Activated CD4-positive, alpha-beta T cell treated with anti-CD3 and anti-CD28 coated beads for 36 hours (primary cell): ENCODE results near the gene STARD3. TPM values are rescaled to one million over a fixed set of nuclear protein-coding genes. Genes with fewer than 3 reads are reported as not detected.

Source experiments
- ATAC-seq: fragments of 200-7000 bp; cut with Tn5 transposase; one replicate; pipeline ENCODE4 v1.10.0; 2021; ENCODE audit warnings: mild to moderate bottlenecking, moderate library complexity
- CTCF ChIA-PET: fragments of 350-600 bp; sonication (Branson Sonifier 250); formaldehyde crosslinking; loops from one replicate; lab custom pipeline; 2021; ENCODE audit warnings: antibody characterized with exemption; lab: Charles Lee
- POLR2A ChIA-PET: fragments of 350-600 bp; sonication (Branson Sonifier 250); formaldehyde crosslinking; loops from one replicate; lab custom pipeline; 2021; ENCODE audit warnings: antibody characterized with exemption, inconsistent platforms; lab: Charles Lee
- DNase-seq: peaks from one replicate; pipeline ENCODE4 v3.0.0-alpha.2; 2020
- H3K27ac Mint-ChIP-seq: one replicate; pipeline ENCODE4 v1.8.0; 2021; ENCODE audit warnings: mixed read lengths
- H3K27me3 Mint-ChIP-seq: one replicate; pipeline ENCODE4 v1.8.0; 2021; ENCODE audit warnings: mixed read lengths
- H3K36me3 Mint-ChIP-seq: one replicate; pipeline ENCODE4 v1.8.0; 2021; ENCODE audit warnings: low read depth, mixed read lengths
- H3K4me1 Mint-ChIP-seq: one replicate; pipeline ENCODE4 v1.8.0; 2021; ENCODE audit warnings: mixed read lengths
- H3K4me3 Mint-ChIP-seq: one replicate; pipeline ENCODE4 v1.8.0; 2021; ENCODE audit warnings: mild to moderate bottlenecking, moderate library complexity, mixed read lengths
- H3K9me3 Mint-ChIP-seq: one replicate; pipeline ENCODE4 v1.8.0; 2021; ENCODE audit warnings: low read depth, mixed read lengths
- intact Hi-C, 2 experiments: fragments of 100-400 bp; cut with DNase I in 1 of 2; cut with micrococcal nuclease in 1 of 2; formaldehyde crosslinking; loops; one replicate each; pipeline versions ENCODE4 v1.14.2 to v1.15.1; 2022 to 2024; cut with DNase I, micrococcal nuclease
- total RNA-seq, 2 experiments: library from RNA; stranded (reverse); gene quantifications; one replicate each; pipeline ENCODE4 v1.2.3, GENCODE V29; 2021

Gene STARD3
- total RNA-seq, 2 experiments from 2014 or later: 46.8 to 77.9 TPM

GRCh38 chr17:39640591-39641031 is 3.7 kb downstream of the STARD3 start:
- POLR2A ChIA-PET: no interaction called here
- DNase-seq: no peak
- H3K27me3 Mint-ChIP-seq: no peaks in the 10 kb centered on the region

DNA sequence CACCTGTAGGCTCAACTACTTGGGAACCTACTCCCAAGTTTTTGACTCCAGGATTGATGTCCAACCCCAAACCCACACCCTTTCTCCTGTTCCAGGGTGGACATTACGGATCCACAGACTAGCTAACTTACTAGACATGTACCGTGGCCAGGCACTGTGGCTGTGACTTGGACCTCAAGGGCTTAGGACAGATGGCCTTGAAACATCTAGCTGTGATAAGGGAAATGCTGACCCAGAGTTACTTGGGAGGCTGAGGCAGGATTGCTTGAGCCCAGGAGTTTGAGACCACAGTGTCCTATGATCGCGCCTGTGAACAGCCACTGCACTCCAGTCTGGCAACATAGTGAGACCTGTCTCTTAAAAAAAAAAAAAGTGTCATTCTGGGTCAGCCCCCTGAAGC is 4.2 kb downstream of the STARD3 start:
- Mint-ChIP-seq H3K4me1 (peaks cover 68% of the 10 kb centered on the region), H3K4me3 (no peak overlapping the region), H3K27ac (no peak overlapping the region), H3K27me3 (no peaks in the 10 kb centered on the region), H3K36me3 (no peaks in the 10 kb centered on the region), H3K9me3 (no peaks in the 10 kb centered on the region)
- ATAC-seq (no peak), DNase-seq (no peak)
- POLR2A ChIA-PET: interaction anchor here (0.6 kb wide), 1 partner anchor 405 kb away, joined by 3 read pairs; no protein-coding TSS in a partner anchor
- intact Hi-C loops: no loop called here
- CTCF ChIA-PET: no interaction called here

More at GRCh38 chr17:39640591-39641031, 3.7 kb downstream of the STARD3 start:
- Mint-ChIP-seq H3K4me3 (no peak overlapping the region), H3K4me1 (peaks cover 71% of the 10 kb centered on the region), H3K36me3 (no peaks in the 10 kb centered on the region), H3K9me3 (no peaks in the 10 kb centered on the region), H3K27ac (no peak overlapping the region)
- no peak for ATAC-seq
- intact Hi-C loops: no loop called here
- CTCF ChIA-PET: interaction anchor here (1.3 to 11.1 kb wide), 2 partner anchors 13 to 20 kb away, joined by 5 to 181 read pairs; no protein-coding TSS in a partner anchor

GRCh38 chr17:39641883-39642282 is 4.9 kb downstream of the STARD3 start:
- no peak for DNase-seq
- no peaks in the 10 kb centered on the region for H3K27me3 Mint-ChIP-seq
- no peak for ATAC-seq
- H3K4me1 Mint-ChIP-seq: peaks cover 63% of the 10 kb centered on the region
- H3K27ac Mint-ChIP-seq: no peak overlapping the region
- H3K9me3 Mint-ChIP-seq: no peaks in the 10 kb centered on the region
- POLR2A ChIA-PET: no interaction called here
- intact Hi-C loops: no loop called here
- no peak overlapping the region for H3K4me3 Mint-ChIP-seq
- no peaks in the 10 kb centered on the region for H3K36me3 Mint-ChIP-seq
- CTCF ChIA-PET: interaction anchor here (0.6 to 1.0 kb wide), 4 partner anchors 9 to 20 kb away, joined by 3 to 5 read pairs (median 3); no protein-coding TSS in a partner anchor

GRCh38 chr17:39642291-39643074 is 5.5 kb downstream of the STARD3 start:
- Mint-ChIP-seq H3K4me3 (no peak overlapping the region), H3K27ac (peak overlapping the region; percentile 16), H3K27me3 (no peaks in the 10 kb centered on the region), H3K36me3 (no peaks in the 10 kb centered on the region), H3K4me1 (peaks cover 63% of the 10 kb centered on the region), H3K9me3 (no peaks in the 10 kb centered on the region)
- POLR2A ChIA-PET: no interaction called here
- ATAC-seq: no peak
- CTCF ChIA-PET: interaction anchor here (0.6 to 1.7 kb wide), 6 partner anchors 8 to 93 kb away, joined by 3 to 7 read pairs (median 4); no protein-coding TSS in a partner anchor
- intact Hi-C loops: no loop called here
- no peak for DNase-seq

- CTCF ChIA-PET: interaction anchor here (0.7 to 1.7 kb wide), 6 partner anchors 9 to 94 kb away, joined by 3 to 7 read pairs (median 4); no protein-coding TSS in a partner anchor
- intact Hi-C loops: no loop called here
Measured at GRCh38 chr17:39643271-39643670, 6.3 kb downstream of the STARD3 start.

GRCh38 chr17:39647256-39647655 is 10.3 kb downstream of the STARD3 start:
- ATAC-seq: no peak
- Mint-ChIP-seq H3K9me3 (no peaks in the 10 kb centered on the region), H3K36me3 (no peaks in the 10 kb centered on the region), H3K4me1 (peaks cover 33% of the 10 kb centered on the region), H3K4me3 (no peak overlapping the region), H3K27ac (no peak overlapping the region), H3K27me3 (no peaks in the 10 kb centered on the region)
- ChIA-PET POLR2A (no interaction called here), CTCF (interaction anchor here (0.6 to 2.7 kb wide), 4 partner anchors 12 to 25 kb away, joined by 3 to 9 read pairs (median 6); partner anchors contain the start of gene PNMT)
- no peak for DNase-seq
- intact Hi-C loops: no loop called here

More at GRCh38 chr17:39643271-39643670, 6.3 kb downstream of the STARD3 start:
- POLR2A ChIA-PET: no interaction called here
- peak; percentile 19 for ATAC-seq
- no peak overlapping the region for H3K4me3 Mint-ChIP-seq
- H3K9me3 Mint-ChIP-seq: no peaks in the 10 kb centered on the region
- H3K36me3 Mint-ChIP-seq: no peaks in the 10 kb centered on the region
- H3K4me1 Mint-ChIP-seq: peaks cover 56% of the 10 kb centered on the region
- peak overlapping the region; percentile 4 for H3K27ac Mint-ChIP-seq
- H3K27me3 Mint-ChIP-seq: no peaks in the 10 kb centered on the region
- no peak for DNase-seq

DNA sequence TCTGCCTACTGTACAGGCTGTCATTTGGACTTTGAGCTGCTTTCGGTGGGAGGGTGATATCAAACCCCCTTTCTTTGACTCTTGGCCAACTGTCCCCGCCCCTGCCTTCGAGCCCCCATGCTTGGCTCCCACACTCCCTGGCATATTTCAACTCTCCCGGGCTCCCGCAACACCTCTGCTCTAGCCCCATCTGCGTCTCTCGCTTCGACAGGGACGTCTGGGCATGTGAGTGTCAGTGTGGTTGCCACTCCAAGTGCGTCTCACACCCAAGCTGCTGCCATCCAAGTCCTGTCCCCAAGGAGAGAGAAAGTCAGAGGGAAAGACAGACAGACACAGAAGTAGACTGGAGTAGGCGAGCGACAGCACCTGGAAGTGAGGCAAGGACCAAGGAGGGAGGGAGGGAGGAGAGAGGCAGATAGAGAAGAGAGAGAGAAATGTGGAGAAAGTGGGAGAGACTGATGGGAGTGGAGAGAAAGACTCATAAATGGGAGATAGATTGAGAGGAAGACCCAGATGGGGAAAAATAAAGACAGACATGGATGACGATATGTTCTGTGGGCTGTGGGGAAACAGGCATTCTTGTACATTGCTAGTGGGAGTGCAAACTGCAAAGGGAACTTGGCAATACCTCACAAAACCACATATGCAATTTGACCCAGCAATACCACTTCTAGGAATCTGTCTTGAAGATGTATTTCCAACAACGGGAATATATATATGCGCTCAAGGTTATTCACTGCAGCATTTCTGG is 11.8 kb downstream of the STARD3 start:
- ChIA-PET POLR2A (no interaction called here), CTCF (interaction anchor here (1.3 to 2.7 kb wide), 3 partner anchors 19 to 27 kb away, joined by 3 to 9 read pairs (median 9); partner anchors contain the start of gene PNMT)
- intact Hi-C loops: no loop called here
- no peak overlapping the region for H3K27ac Mint-ChIP-seq
- H3K27me3 Mint-ChIP-seq: no peaks in the 10 kb centered on the region
- no peaks in the 10 kb centered on the region for H3K9me3 Mint-ChIP-seq
- ATAC-seq (no peak), DNase-seq (no peak)
- no peak overlapping the region for H3K4me3 Mint-ChIP-seq
- H3K4me1 Mint-ChIP-seq: peaks cover 23% of the 10 kb centered on the region
- H3K36me3 Mint-ChIP-seq: no peaks in the 10 kb centered on the region

DNA sequence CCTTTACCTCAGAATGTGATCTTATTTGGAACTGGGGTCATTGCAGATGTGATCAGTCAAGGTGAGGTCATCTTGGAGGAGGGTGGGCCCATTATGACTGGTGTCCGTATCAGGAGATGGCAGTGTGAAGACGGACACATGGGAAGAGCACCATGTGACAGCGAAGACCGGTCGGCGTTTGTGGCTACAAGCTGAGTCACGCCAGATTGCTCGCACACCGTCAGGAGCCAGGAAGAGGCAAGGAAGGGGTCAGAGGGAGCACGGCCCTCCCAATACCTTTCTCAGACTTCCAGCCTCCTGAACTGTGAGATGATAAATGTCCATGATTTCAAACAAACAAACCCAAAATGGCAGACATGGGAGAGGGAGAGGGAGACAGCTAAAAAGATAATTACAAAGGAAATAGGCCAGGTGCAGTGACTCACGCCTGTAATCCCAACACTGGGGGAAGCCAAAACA is 13.2 kb downstream of the STARD3 start:
- intact Hi-C loops: no loop called here
- ATAC-seq (no peak), DNase-seq (no peak)
- Mint-ChIP-seq H3K27me3 (no peaks in the 10 kb centered on the region), H3K9me3 (no peaks in the 10 kb centered on the region), H3K4me3 (no peak overlapping the region), H3K27ac (peak overlapping the region; percentile 61), H3K4me1 (peaks cover 30% of the 10 kb centered on the region), H3K36me3 (no peaks in the 10 kb centered on the region)
- POLR2A ChIA-PET: no interaction called here
- CTCF ChIA-PET: interaction anchor here (1.2 to 5.6 kb wide), 3 partner anchors 18 to 232 kb away, joined by 3 to 85 read pairs (median 3); partner anchors contain the start of genes PNMT and TCAP

DNA sequence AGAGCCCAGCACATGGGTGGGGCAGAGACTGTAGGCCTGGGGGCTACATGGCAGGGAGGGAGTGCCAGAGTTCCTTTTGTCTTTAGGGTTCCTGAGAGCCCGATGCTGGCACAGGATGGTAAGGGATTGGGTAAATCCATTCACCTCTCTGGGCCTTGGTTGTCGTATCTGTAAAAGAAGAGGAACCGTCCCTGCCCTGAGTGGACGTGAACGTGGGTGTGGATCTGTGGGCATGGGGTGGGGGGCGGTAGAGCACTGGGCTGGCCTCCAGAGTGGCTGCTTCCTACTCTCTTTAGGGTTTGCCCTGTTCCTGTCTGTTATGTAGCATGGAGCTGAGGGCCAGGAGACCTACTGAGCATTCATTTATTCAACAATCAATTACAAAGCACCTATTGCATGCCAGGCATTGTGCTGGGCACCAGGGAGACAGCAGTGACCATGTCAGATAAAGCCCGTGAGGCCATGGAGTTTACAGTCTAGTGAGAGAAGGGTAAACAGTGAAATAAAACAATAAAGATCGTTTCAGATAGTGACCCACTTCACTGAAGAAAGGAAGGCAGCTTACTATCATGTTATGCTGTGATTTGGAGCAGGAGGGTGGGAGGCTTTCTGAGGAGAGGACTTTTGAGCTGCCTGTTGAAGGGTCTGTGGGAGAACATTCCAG is 15.1 kb downstream of the STARD3 start:
- POLR2A ChIA-PET: no interaction called here
- CTCF ChIA-PET: interaction anchor here (1.0 to 5.6 kb wide), 4 partner anchors 10 to 32 kb away, joined by 3 to 85 read pairs (median 28); partner anchors contain the start of genes PNMT and TCAP
- Mint-ChIP-seq H3K4me3 (no peak overlapping the region), H3K36me3 (no peaks in the 10 kb centered on the region), H3K9me3 (no peaks in the 10 kb centered on the region), H3K4me1 (peaks cover 26% of the 10 kb centered on the region), H3K27ac (peak overlapping the region; percentile 11), H3K27me3 (no peaks in the 10 kb centered on the region)
- intact Hi-C loops: no loop called here
- ATAC-seq: no peak
- no peak for DNase-seq

DNA sequence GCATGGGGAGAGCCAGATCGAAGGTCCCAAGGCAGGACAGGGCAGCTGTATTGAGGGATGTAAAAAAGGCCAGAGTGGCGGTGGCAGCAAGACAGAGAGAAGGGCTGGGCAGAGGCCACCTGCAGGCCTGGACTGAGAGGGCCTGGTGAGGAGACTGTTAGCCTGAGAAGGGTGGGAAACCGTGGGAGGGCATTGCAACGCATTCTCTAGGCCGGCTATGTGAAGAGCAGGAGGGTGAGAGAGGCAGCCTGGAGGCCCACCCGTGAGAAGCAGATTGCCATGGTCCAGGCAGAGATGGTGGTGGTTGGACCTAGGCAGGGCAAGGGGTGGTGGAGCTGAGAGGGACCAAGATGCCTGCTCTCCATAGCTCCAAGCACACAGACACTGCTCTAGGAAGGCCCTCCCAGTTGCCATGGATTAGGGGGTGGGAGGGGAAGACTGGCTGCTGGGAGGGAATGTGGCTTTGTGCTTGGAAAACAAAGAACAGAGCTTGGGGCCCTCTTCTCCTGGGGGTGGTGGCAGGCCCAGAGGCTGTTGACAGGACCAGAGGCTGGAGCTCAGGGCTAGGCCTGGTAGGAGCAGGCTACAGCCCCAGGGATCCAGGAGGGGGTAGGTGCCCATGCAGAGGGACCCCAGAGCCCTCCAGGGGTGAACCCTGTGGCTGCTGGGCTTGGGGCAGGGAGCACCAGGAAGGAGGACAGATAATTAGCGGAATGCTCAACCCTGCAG is 15.8 kb downstream of the STARD3 start:
- no peak for DNase-seq
- peaks cover under 1% of the 10 kb centered on the region for H3K36me3 Mint-ChIP-seq
- no peak overlapping the region for H3K4me3 Mint-ChIP-seq
- intact Hi-C loops: no loop called here
- CTCF ChIA-PET: interaction anchor here (0.6 to 5.6 kb wide), 8 partner anchors 8 to 72 kb away, joined by 3 to 85 read pairs (median 12); partner anchors contain the start of genes PNMT, STARD3 and TCAP
- peak overlapping the region; percentile 11 for H3K27ac Mint-ChIP-seq
- no peak for ATAC-seq
- H3K4me1 Mint-ChIP-seq: peaks cover 27% of the 10 kb centered on the region
- no peaks in the 10 kb centered on the region for H3K9me3 Mint-ChIP-seq
- POLR2A ChIA-PET: interaction anchor here (0.6 kb wide), 1 partner anchor 196 kb away, joined by 3 read pairs; no protein-coding TSS in a partner anchor
- no peaks in the 10 kb centered on the region for H3K27me3 Mint-ChIP-seq
